Measurements from ENCODE around the gene RGS3.

DNA sequence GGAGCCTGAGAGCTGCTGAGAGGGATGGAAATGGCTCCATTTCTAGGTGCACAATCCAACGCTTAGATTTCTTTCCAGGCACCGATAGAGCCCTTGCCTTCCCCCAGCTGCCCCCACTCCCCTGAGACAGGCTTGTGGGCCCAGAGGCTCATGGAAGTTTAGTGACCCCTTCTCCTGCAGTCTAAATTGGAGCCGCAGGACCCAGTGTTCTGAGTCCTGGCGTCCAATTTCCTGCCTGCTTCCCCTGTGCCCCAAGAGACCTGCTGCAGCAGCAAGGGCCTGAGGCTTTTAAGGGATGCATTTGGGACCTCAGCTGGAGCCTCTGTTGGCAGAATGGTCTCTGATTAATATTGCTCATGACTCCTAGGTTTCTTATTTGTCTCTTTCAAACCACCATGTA, 61.7 kb downstream of the RGS3 start:
- TF ChIP-seq ISL1 (CRISPR knock-in tag; IDR thresholded peaks at IDR 0.05) (no peak), BACH2 (CRISPR knock-in tag; IDR thresholded peaks at IDR 0.05; ENCODE audit: borderline replicate concordance) (no peak), ZFP3 (CRISPR knock-in tag; IDR thresholded peaks at IDR 0.05) (no peak), RARB (CRISPR knock-in tag; IDR thresholded peaks at IDR 0.05) (no peak), ARNTL (CRISPR knock-in tag; IDR thresholded peaks at IDR 0.05; ENCODE audit: borderline replicate concordance, low read depth) (no peak), ZNF8 (CRISPR knock-in tag; IDR thresholded peaks at IDR 0.05) (no peak), SNAI2 (CRISPR knock-in tag; IDR thresholded peaks at IDR 0.05) (no peak), ZFP30 (CRISPR knock-in tag; IDR thresholded peaks at IDR 0.05) (no peak), TOX (CRISPR knock-in tag; IDR thresholded peaks at IDR 0.05; ENCODE audit: borderline replicate concordance) (no peak), ZNF70 (CRISPR knock-in tag; IDR thresholded peaks at IDR 0.05) (no peak), CSDC2 (CRISPR knock-in tag; IDR thresholded peaks at IDR 0.05) (no peak)
- TF ChIP-seq, protein P1, sequence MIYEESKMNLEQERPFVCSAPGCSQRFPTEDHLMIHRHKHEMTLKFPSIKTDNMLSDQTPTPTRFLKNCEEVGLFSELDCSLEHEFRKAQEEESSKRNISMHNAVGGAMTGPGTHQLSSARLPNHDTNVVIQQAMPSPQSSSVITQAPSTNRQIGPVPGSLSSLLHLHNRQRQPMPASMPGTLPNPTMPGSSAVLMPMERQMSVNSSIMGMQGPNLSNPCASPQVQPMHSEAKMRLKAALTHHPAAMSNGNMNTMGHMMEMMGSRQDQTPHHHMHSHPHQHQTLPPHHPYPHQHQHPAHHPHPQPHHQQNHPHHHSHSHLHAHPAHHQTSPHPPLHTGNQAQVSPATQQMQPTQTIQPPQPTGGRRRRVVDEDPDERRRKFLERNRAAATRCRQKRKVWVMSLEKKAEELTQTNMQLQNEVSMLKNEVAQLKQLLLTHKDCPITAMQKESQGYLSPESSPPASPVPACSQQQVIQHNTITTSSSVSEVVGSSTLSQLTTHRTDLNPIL (CRISPR knock-in tag; IDR thresholded peaks at IDR 0.05; ENCODE audit: low read depth) = no peak
- TF ChIP-seq, protein P2, sequence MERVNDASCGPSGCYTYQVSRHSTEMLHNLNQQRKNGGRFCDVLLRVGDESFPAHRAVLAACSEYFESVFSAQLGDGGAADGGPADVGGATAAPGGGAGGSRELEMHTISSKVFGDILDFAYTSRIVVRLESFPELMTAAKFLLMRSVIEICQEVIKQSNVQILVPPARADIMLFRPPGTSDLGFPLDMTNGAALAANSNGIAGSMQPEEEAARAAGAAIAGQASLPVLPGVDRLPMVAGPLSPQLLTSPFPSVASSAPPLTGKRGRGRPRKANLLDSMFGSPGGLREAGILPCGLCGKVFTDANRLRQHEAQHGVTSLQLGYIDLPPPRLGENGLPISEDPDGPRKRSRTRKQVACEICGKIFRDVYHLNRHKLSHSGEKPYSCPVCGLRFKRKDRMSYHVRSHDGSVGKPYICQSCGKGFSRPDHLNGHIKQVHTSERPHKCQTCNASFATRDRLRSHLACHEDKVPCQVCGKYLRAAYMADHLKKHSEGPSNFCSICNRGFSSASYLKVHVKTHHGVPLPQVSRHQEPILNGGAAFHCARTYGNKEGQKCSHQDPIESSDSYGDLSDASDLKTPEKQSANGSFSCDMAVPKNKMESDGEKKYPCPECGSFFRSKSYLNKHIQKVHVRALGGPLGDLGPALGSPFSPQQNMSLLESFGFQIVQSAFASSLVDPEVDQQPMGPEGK (CRISPR knock-in tag; IDR thresholded peaks at IDR 0.05; ENCODE audit: borderline replicate concordance) = no peak
- TF ChIP-seq, protein P3, sequence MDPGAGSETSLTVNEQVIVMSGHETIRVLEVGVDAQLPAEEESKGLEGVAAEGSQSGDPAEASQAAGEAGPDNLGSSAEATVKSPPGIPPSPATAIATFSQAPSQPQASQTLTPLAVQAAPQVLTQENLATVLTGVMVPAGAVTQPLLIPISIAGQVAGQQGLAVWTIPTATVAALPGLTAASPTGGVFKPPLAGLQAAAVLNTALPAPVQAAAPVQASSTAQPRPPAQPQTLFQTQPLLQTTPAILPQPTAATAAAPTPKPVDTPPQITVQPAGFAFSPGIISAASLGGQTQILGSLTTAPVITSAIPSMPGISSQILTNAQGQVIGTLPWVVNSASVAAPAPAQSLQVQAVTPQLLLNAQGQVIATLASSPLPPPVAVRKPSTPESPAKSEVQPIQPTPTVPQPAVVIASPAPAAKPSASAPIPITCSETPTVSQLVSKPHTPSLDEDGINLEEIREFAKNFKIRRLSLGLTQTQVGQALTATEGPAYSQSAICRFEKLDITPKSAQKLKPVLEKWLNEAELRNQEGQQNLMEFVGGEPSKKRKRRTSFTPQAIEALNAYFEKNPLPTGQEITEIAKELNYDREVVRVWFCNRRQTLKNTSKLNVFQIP (CRISPR knock-in tag; IDR thresholded peaks at IDR 0.05; ENCODE audit: borderline replicate concordance, low read depth) = no peak
